Upper lobe of left lung (tissue), 4 donors: ENCODE measurements around the gene ERGIC1.
"Not testable (repeated sequence)": the region's sequence is repeated elsewhere in the genome, so short reads cannot be mapped to it uniquely, and the experiment has no call there.

ENCODE experiments used
- CTCF ChIP-seq, 6 experiments: fragments of 450-650 bp in 4 of 6; fragments of 200-600 bp in 2 of 6; sonication (generic) in 2 of 6; IDR thresholded peaks; one replicate each; pipeline ENCODE4 v1.5.1; 2016 to 2019; ENCODE audit warnings: antibody characterized with exemption in 6 of 6
- POLR2A ChIP-seq, 4 donors: fragments of 450-650 bp; IDR thresholded peaks; one replicate each; pipeline ENCODE4 v1.5.1; 2016 to 2017; ENCODE audit warnings: antibody characterized with exemption in 4 of 4, mild to moderate bottlenecking in 2 of 4
- POLR2AphosphoS5 ChIP-seq, 2 donors: sonication (generic); formaldehyde crosslinking; IDR thresholded peaks; one replicate each; pipeline ENCODE4 v1.5.1; 2017; ENCODE audit warnings: antibody characterized with exemption in 2 of 2

- TF ChIP-seq POLR2AphosphoS5, CTCF, POLR2A (IDR thresholded peaks at IDR 0.05): not testable (repeated sequence)
Observed at GRCh38 chr5:172897067-172897466, 63.0 kb downstream of the ERGIC1 start.
